Left renal pelvis (tissue), 4 donors: ENCODE data around the gene KCNK6. TPM values are rescaled to one million over a fixed set of nuclear protein-coding genes. Genes with fewer than 3 reads are reported as not detected.
"Not testable (repeated sequence)": the region's sequence is repeated elsewhere in the genome, so short reads cannot be mapped to it uniquely, and the experiment has no call there.

Experiments used
- DNase-seq, 4 donors: peaks; one replicate each; pipeline ENCODE4 v3.0.0-alpha.2; 2013; ENCODE audit warnings: low read depth in 4 of 4, low spot score in 3 of 4
- polyA plus RNA-seq, 4 donors: library from polyadenylated mRNA; unstranded; fragments of 120-200 nt; gene quantifications; one replicate each; pipeline ENCODE4 v1.2.1, GENCODE V29; 2013; ENCODE audit not compliant: insufficient read length in 4 of 4

Gene KCNK6
- polyA plus RNA-seq, 4 donors = 2.5 to 3.9 (median 3.0) TPM

DNA sequence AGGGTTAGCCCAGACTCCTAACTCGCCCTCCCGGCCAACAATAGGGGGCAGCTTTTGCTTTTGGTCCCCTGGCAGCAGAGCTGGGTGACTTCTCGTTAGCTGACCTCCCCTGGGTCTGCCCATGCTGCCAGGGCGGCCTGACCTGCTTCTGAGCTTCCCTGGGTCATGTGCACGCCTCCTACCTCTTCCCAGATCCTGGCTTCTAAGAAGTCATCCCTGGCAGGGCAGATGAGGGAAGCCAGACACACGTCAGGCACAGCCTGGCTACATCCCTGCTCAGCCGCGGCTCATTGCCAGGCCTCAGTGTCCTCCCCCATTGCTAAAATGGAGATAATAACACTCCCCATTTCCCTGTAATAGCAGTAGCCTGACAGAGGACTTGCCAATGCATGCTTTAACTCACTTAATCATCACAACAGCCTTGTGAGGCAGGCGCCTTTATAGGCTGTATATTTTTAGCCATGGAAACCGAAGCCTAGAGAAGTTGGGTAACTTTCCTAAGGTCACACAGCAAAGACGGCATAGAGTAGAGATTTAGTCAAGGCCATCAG, 2.1 kb downstream of the KCNK6 start:
- no peak for DNase-seq

DNA sequence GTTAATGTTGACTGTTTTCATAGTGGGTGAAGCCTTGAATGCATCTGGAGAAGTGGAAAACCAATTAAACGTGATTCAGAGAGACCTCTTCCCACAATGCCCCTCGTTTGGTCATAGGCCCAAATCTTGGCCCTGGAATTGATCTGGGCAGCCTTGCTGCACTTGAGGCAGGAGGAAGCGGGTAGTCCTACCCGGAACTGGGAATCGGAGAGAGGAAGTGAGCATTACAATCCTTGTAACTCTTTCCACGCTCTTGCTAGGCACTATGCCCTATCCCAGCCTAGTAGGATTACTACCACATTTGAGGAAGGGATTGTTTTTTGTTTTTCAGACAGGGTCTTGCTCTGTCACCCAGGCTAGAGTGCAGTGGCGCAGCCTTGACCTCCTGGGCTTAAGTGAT, 3.6 kb downstream of the KCNK6 start:
- no peak for DNase-seq

GRCh38 chr19:38324431-38324830, 4.8 kb downstream of the KCNK6 start:
- no peak for DNase-seq

DNA sequence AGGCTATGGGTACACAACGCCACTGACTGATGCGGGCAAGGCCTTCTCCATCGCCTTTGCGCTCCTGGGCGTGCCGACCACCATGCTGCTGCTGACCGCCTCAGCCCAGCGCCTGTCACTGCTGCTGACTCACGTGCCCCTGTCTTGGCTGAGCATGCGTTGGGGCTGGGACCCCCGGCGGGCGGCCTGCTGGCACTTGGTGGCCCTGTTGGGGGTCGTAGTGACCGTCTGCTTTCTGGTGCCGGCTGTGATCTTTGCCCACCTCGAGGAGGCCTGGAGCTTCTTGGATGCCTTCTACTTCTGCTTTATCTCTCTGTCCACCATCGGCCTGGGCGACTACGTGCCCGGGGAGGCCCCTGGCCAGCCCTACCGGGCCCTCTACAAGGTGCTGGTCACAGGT, 6.9 kb downstream of the KCNK6 start:
- no peak for DNase-seq

DNA sequence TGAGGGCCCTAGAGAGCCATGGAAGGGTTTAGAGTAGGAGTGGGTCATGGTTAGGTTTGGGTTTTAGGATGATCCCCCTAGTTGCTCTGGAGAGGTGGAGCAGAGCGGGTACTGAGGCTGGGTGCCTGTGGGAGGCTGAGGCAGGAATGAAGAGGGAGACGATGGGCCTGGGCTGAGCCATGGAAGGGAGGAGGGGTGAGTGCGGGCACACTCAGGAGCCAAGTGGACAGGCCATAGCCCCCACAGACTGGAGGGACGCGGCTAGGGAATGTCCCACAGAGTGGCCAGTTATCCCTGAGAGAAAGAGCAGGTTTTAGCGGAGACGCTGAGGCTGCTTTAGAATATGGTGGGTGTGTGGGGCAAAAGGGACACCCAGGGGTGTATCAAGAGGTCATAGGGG, 10.0 kb downstream of the KCNK6 start:
- no peak for DNase-seq

DNA sequence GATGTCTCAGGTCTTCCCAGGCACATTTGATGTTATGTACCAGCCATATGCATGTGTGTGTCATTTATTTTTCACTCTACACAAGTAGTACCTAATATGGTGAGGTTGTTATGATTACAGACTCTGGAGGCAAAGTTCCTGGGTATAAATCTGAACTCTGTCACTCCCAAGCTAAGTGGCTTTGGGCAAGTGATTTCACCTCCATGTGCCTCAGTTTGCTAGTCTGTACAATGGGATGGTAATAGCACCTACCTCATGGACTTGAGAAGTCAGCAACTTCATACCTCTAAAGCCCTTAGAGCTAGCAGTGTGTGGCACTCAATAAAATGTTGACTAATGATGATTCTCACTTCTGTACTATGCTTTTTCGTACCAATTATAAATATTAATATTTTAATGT, 12.1 kb downstream of the KCNK6 start:
- no peak for DNase-seq

DNA sequence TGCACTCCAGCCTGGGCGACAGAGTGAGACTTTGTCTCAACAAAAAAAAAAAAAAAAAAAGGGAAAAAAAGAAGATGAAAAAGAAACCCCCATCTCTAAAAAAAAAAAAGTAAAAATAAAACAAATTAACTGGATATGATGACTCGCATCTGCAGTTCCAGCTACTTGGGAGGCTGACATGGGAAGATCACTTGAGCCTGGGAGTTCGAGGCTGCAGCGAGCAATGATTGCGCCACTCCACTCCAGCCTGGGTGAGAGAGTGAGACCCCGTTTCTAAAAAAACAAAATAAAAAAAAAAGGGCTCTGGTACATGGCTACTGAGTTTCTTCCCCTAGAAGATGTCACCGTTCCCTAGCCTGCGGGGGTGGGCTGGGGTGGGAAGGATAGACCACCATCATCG, 13.6 kb downstream of the KCNK6 start:
- no peak for DNase-seq

DNA sequence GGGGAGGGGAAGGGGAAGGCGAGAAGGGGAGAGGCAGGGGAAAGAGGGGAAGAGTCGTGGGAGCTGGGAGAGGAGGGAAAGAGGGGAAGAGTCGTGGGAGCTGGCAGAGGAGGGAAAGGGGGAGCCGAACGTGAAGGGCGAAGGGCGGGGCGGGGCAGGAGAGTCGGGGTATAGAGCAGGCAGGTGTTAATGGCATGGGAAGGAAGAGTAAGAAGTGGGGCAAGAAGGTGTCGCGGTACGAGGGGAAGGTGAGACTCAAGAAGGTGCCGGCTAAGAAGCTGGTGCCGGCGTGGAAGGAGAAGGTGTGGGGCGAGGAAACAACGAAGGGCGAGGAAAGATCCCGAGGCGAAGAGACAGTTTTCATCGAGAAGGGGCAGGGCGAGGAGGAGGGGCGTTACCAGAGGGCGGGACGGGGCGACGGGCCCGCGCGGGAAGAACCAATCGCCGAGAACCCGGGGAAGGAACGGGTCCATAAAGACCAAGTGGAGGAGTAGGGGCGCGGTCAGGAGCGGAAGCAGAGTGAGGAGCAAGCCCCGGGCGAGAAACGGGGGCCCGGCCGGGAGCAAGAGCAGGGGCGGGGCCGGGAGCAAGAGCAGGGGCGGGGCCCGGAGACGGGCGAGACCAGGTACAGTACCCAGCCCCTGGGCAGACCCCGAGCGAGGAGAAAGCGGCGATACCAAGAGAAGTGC, 16.4 kb downstream of the KCNK6 start:
- peak; percentile 79 to 81 (median 80) for DNase-seq

DNA sequence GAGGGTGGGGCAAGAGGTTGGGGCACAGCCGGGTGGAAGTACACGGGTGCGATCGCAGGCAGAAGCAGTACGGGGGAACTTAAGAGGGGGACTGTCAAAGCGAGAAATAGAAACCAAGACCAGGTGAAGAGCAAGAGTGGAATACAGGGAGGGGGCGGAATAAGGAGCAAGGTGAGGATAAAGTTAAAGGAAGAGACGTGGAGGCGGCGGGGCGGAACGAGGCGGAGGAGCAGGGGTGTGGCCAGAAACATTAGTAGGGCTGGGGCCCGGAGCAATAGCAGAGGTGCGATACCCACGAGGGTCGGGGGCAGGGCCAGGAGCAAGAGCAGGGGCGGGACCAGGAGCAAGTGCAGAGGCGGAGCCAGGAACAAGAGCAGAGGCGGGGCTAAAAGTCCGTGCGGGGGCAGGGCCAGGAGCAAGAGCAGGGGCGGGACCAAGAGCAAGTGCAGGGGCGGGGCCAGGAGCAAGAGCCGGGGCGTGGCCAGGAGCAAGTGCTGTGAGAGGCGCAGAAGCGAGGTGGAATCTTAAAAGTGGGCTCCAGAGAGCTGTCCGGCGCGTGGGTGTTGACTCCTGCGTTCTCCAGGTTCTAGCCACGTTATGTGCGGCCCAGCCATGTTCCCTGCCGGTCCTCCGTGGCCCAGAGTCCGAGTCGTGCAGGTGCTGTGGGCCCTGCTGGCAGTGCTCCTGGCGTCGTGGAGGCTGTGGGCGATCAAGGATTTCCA, 17.2 kb downstream of the KCNK6 start:
- peak; percentile 75 to 87 (median 81) for DNase-seq

DNA sequence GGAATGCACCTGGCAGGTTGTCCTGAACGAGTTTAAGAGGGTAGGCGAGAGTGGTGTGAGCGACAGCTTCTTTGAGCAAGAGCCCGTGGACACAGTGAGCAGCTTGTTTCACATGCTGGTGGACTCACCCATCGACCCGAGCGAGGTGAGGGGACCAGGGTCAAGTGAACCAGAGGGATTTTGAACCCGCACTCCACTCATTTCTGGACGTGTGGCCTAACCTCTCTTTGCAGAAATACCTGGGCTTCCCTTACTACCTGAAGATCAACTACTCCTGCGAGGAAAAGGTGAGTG, 17.7 kb downstream of the KCNK6 start:
- DNase-seq = no peak

DNA sequence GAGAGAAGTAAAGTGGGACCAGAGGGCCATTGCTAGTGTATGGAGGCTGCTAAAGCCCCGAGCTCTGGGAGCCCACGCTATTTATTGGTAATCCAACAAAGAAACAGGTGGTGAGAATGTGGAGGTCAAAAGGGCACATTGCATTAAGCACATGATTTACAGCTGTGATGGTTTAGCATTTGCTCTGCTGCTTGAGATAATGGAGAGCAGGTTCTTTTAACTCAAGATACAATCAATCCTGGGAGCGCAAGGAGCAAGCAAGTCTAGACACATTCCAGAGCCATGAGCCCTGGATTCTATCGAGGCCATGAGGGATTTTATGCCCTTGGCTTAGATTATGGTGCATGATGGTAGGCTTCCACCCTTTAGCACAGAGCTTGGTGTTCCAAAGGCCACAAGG, 19.4 kb downstream of the KCNK6 start:
- DNase-seq = not testable (repeated sequence)

DNA sequence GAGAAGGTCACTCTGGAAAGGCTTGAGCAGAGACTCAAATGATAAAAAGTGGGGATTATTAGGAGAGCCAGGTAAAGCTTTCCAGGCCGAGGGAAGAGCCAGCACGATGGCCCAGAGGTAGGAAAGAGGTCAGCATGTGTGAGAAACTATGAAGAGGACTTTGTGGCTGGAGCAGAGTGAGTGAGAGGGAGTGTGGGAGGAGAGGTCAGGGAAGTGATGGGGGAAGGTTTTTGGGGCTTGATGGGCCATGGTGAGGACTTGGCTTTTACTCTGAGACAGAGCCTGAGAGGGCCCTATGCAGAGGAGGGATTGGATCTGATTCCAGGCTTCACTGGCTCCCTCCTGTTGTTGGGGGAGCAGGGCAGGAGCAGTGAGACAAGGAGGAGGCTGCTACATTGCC, 21.3 kb downstream of the KCNK6 start:
- DNase-seq = no peak

DNA sequence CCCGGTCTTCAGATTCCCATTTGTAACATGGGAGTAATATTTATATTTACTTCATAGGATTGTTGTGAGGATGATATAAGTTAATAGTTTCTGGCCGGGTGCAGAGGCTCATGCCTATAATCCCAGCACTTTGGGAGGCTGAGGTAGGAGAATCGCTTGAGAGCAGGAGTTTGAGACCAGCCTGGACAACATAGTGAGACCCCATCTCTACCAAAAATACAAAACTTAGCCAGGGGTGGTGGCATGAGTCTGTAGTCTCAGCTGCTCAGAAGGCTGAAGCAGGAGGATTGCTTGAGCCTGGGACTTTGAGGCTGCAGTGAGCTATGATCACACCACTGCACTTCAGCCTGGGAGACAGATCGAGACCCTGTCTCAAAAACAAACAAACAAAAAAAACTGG, 27.2 kb downstream of the KCNK6 start:
- no peak for DNase-seq

DNA sequence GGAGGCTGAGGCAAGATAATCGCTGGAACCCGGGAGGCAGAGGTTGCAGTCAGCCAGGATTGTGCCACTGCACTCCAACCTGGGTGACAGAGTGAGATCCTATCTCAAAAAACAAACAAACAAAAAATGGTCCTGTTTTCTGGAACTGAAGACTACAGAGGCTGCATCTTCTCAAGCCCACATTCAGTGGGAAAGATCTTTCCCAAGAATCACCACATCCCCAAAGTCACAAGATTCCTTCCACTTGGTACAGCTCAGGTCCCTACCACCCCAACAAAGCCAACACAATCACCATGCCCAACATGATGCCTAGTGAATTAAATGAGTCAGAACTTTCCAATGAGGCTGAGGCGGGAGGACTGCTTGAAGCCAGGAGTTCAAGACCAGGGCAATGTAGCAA, 31.2 kb downstream of the KCNK6 start:
- no peak for DNase-seq

DNA sequence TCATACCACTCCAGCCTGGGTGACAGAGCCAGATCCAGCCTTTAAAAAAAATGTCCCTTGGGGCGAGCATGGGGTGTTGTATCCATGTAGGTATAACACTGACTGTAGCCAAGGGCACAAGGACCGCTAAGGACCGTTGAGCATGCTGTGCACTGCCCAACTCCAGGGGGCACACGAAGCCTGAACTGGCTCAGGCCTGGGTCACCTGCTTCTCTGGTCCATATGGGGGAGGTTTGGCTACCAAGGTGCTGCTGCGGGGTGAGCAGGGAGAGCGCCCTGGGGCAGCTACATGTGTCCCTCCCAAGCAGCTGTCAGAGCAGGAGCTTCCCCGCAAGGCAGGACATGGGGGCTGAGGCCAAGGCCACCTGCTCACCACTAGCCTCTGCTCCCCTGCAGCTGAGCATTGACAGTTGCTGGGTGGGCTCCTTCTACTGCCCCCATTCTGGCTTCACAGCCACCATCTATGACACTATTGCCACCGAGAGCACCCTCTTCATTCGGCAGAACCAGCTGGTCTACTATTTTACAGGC, 32.3 kb downstream of the KCNK6 start:
- no peak for DNase-seq

DNA sequence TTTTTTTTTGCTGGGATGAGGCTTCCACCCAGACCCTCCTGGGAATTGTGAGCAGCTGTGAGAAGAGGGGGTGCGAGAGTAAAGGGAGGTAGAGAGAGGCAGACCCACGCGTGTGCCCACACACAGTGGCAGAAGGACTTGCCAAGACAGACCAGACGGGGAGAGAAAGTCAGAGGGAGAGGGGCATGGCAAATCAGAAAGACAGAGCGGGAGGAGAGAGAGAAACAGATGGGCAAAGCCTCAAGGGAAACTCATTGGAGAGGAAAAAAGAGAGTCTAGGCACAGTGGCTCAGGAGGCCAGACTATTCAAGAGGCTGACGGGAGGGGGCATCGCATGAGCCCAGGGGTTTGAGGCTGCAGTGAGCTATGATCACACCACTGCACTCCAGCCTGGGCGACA, 33.0 kb downstream of the KCNK6 start:
- no peak for DNase-seq

GRCh38 chr19:38355728-38356725, 36.4 kb downstream of the KCNK6 start:
- no peak for DNase-seq

DNA sequence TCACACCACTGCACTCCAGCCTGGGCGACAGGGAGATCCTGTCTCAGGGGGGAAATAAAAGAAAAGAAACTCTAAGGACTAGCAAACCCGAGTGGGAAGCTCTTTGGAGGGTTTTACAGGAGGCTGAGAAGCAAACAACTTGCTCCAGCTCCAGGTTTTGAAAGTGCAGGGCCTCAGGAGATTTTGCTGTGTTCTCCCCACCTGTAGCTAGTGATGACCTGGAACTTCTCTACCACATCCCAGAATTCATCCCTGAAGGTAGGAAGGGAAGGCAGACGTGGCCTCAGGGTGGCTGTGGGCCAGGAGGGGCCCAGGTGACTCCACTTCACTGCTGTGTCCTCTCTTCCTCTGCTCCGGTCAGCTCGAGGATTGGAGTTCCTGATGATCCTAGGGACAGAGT, 38.4 kb downstream of the KCNK6 start:
- DNase-seq = no peak

DNA sequence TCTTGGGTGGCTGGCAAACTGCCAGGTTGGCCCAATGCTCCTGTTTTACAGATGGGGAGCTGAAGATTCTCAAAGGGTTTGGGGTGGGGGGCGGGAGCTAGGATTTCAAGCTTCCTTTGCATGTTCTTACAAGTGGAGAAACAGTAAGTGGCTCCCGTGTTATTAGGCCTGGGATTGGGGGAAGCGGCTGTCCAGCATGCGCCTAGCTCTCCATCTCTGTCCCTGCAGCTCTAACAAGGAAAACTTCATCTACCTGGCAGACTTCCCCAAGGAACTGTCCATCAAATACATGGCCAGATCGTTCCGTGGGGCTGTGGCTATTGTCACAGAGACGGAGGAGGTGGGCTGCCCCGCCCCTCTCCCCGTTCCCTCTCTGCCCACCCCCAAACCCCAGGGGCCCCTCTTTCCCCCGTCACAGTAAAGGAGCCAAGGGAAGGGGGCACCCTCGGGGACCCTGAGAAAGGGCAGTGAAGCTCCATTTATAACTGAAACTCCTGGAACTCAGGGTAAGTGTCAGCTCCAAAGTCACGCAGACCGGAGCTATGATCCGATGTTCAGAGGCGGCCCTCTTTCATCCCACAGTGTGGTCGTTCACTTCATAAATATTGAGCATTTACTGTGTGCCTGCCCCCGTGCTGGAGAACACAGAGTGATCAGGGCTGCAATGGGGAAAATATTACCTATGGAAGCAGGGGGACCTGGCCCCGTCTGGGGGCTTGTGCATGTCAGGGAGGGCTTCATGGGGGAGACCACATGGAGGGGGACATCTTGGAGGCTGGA, 39.8 kb downstream of the KCNK6 start:
- no peak for DNase-seq

DNA sequence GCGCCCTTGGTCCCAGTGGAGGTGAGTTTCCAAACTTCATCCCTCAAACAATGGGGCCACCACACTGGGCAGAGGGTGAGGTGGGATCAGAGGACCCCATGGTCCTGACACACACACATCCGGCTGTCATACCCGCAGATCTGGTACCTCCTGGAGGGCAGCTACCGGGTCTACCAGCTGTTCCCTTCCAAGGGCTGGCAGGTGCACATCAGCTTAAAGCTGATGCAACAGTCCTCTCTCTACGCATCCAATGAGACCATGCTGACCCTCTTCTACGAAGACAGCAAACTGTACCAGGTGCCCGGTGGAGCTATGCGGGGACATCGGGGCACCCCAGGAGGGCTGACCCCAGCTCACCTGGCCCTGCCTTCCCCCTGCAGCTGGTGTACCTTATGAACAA, 40.7 kb downstream of the KCNK6 start:
- DNase-seq = no peak
